Measurements from ENCODE around the gene HES4. TPM values are rescaled to one million over a fixed set of nuclear protein-coding genes. Genes with fewer than 3 reads are reported as not detected.

The HES4 gene
- total and polyA plus RNA-seq, 10 of the 15 experiments (the other 5 are each of a cell fraction or from before 2014, with no cell fraction given), result 0.44 to 1.7 (median 0.85) TPM; not detected in 5

GRCh38 chr1:963301-963651 lies 36.6 kb downstream of the HES4 start:
- WGBS (ENCODE audit: insufficient coverage, insufficient replicate concordance, low lambda C conversion rate, missing lambda C conversion rate), result 94% methylated on average over 16 of the region's 16 CpGs
- Histone ChIP-seq H3K9ac (ENCODE audit: control insufficient read depth, insufficient read depth, low read length) (no peak overlapping the region), H2AFZ (ENCODE audit: control insufficient read depth, low read depth, low read length) (no peak overlapping the region), H3K4me3 (no peak overlapping the region), H3K27ac (ENCODE audit: control insufficient read depth, insufficient read depth) (no peak overlapping the region), H3K9me3 (replicated peaks; ENCODE audit: control insufficient read depth, insufficient read depth, low read length) (no peaks in the 10 kb centered on the region), H3K79me2 (ENCODE audit: control insufficient read depth, insufficient read depth, low read length) (peaks cover 8% of the 10 kb centered on the region), H3K4me2 (ENCODE audit: control insufficient read depth, insufficient read depth) (no peak overlapping the region), H3K4me1 (ENCODE audit: control insufficient read depth, insufficient read depth, low read length) (peaks cover 15% of the 10 kb centered on the region), H4K20me1 (ENCODE audit: control insufficient read depth, insufficient read depth) (no peaks in the 10 kb centered on the region), H3K36me3 (ENCODE audit: control insufficient read depth in 2 of 2, insufficient read depth in 2 of 2, low read length in 1 of 2) (no peaks in the 10 kb centered on the region; a peak in 1 of 4 replicates), H3K27me3 (replicated peaks in 1 of 2; ENCODE audit: control insufficient read depth in 2 of 2, insufficient read depth in 2 of 2, low read length in 1 of 2) (no peaks in the 10 kb centered on the region)
- ATAC-seq (no peak), FAIRE-seq (no peak), DNase-seq (ENCODE audit: low read depth, low spot score) (no peak)
- in situ Hi-C loops (cut with MboI), result no loop called here
- no TSS peak for BruUV-seq (replicated peaks)
- POLR2A ChIA-PET, result no interaction called here
- CTCF ChIA-PET, result no interaction called here
- RAD21 ChIA-PET (ENCODE audit: unreplicated experiment), result no interaction called here
- SMC1A ChIA-PET (ENCODE audit: uncharacterized antibody, unreplicated experiment), result no interaction called here
- intact Hi-C loops (cut with micrococcal nuclease; ENCODE audit: unreplicated experiment), result no loop called here
- TF ChIP-seq NFYB (IDR thresholded peaks at IDR 0.05; ENCODE audit: insufficient read depth, low read depth, low read length) (no peak), RUNX3 (IDR thresholded peaks at IDR 0.05; ENCODE audit: low read length) (no peak), PAX5 (IDR thresholded peaks at IDR 0.05; ENCODE audit: borderline replicate concordance, low read depth, low read length) (no peak), HCFC1 (IDR thresholded peaks at IDR 0.05; ENCODE audit: low read length) (no peak), NBN (IDR thresholded peaks at IDR 0.05) (no peak), CEBPZ (IDR thresholded peaks at IDR 0.05; ENCODE audit: low read depth, low read length) (no peak), E2F8 (IDR thresholded peaks at IDR 0.05; ENCODE audit: low read depth, partially characterized antibody) (no peak), CBX5 (IDR thresholded peaks at IDR 0.05; ENCODE audit: low read depth) (no peak)
- TF ChIP-seq, protein P1, sequence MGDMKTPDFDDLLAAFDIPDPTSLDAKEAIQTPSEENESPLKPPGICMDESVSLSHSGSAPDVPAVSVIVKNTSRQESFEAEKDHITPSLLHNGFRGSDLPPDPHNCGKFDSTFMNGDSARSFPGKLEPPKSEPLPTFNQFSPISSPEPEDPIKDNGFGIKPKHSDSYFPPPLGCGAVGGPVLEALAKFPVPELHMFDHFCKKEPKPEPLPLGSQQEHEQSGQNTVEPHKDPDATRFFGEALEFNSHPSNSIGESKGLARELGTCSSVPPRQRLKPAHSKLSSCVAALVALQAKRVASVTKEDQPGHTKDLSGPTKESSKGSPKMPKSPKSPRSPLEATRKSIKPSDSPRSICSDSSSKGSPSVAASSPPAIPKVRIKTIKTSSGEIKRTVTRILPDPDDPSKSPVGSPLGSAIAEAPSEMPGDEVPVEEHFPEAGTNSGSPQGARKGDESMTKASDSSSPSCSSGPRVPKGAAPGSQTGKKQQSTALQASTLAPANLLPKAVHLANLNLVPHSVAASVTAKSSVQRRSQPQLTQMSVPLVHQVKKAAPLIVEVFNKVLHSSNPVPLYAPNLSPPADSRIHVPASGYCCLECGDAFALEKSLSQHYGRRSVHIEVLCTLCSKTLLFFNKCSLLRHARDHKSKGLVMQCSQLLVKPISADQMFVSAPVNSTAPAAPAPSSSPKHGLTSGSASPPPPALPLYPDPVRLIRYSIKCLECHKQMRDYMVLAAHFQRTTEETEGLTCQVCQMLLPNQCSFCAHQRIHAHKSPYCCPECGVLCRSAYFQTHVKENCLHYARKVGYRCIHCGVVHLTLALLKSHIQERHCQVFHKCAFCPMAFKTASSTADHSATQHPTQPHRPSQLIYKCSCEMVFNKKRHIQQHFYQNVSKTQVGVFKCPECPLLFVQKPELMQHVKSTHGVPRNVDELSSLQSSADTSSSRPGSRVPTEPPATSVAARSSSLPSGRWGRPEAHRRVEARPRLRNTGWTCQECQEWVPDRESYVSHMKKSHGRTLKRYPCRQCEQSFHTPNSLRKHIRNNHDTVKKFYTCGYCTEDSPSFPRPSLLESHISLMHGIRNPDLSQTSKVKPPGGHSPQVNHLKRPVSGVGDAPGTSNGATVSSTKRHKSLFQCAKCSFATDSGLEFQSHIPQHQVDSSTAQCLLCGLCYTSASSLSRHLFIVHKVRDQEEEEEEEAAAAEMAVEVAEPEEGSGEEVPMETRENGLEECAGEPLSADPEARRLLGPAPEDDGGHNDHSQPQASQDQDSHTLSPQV (IDR thresholded peaks at IDR 0.05), result no peak

Data from GM12878 (cell line).